ENCODE measurements around the gene CCDC63.
"Not testable (repeated sequence)": the region's sequence is repeated elsewhere in the genome, so short reads cannot be mapped to it uniquely, and the experiment has no call there.

CCDC63 gene

DNA sequence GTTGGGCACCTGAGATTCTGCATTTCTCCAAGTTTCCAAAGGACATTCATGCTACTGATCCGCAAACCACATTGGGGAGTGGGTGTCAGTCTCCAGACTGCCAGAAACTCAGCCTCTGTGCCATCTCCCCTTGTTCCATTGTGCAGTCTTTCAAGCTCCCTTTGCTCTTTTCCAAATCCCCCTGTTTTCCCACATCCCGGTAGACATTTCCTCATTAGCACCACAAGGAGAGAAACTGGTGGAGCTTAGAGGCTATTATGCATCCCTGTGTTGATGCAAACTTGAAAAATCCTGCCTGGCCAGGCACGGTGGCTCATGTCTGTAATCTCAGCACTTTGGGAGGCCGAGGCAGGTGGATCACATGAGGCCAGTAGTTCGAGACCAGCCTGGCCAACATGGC is 10.7 kb downstream of the CCDC63 start:
- H3K4me3 ChIP-seq (ENCODE audit: low read depth, low read length): no peak overlapping the region
- in situ Hi-C loops (cut with HindIII; ENCODE audit: low sequenced_read_pairs): no loop called here
- TF ChIP-seq, protein P1, sequence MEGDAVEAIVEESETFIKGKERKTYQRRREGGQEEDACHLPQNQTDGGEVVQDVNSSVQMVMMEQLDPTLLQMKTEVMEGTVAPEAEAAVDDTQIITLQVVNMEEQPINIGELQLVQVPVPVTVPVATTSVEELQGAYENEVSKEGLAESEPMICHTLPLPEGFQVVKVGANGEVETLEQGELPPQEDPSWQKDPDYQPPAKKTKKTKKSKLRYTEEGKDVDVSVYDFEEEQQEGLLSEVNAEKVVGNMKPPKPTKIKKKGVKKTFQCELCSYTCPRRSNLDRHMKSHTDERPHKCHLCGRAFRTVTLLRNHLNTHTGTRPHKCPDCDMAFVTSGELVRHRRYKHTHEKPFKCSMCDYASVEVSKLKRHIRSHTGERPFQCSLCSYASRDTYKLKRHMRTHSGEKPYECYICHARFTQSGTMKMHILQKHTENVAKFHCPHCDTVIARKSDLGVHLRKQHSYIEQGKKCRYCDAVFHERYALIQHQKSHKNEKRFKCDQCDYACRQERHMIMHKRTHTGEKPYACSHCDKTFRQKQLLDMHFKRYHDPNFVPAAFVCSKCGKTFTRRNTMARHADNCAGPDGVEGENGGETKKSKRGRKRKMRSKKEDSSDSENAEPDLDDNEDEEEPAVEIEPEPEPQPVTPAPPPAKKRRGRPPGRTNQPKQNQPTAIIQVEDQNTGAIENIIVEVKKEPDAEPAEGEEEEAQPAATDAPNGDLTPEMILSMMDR (IDR thresholded peaks at IDR 0.05; ENCODE audit: low read depth, low read length, missing control alignments): no peak
- DNase-seq (ENCODE audit: low read depth): no peak

DNA sequence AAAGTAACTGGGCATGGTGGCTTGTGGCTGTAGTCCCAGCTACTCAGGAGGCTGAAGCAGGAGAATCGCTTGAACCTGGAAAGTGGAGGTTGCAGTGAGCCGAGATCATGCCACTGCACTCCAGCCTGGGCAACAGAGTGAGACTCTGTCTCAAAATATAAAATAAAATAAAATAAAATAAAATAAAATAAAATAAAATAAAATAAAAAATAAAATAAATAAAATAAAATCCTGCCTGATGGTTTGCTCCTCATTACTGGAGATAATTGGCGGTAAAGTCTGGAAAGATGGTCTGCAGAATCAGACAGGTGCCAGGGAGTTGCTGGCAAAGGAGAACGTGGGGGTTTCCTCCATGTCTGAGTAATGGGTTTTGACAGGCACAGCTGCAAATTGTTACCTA is 11.2 kb downstream of the CCDC63 start:
- H3K4me3 ChIP-seq (ENCODE audit: low read depth, low read length); DNase-seq (ENCODE audit: low read depth); in situ Hi-C loops (cut with HindIII; ENCODE audit: low sequenced_read_pairs): not testable (repeated sequence)

DNA sequence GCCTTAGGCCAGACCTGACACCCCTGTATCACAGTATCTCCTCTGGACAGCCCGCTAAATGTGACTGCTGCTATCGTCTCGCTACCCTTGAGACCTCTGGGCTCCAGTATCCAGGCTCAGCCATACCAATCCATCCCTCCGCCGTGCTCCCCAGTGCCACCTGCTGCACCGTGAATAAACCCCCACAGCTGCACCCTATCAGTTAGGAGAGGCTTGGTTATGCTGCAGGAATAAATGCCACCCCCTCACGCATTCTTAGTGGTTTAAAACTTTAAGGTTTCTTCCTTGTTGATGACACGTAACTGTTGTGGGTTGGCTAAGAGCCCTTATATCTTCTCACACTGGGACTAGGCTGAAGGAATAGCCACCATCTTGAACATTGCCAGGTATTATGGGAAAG is 12.1 kb downstream of the CCDC63 start:
- TF ChIP-seq, protein P1 (IDR thresholded peaks at IDR 0.05; ENCODE audit: low read depth, low read length, missing control alignments): no peak
- no peak overlapping the region for H3K4me3 ChIP-seq (ENCODE audit: low read depth, low read length)
- DNase-seq (ENCODE audit: low read depth): no peak
- in situ Hi-C loops (cut with HindIII; ENCODE audit: low sequenced_read_pairs): no loop called here

DNA sequence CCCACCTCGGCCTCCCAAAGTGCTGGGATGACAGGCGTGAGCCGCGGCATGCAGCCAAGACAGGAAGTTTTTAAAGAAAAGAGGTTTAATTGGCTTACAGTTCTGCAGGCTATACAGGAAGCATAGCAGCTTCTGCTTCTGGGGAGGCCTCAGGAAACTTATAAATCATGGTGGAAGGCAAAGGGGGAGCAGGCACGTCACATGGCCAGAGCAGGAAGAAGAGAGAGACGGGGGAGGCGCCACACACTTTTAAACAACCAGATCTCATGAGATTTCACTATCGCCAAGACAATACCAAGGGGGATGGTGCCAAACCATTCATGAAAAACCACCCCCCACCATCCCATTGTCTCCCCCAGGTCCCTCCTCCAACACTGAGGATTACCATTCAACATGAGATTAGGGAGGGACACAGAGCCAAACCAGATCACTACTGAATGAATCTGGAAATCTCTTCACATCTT is 14.1 kb downstream of the CCDC63 start:
- TF ChIP-seq, protein P1 (IDR thresholded peaks at IDR 0.05; ENCODE audit: low read depth, low read length, missing control alignments): no peak
- no peak overlapping the region for H3K4me3 ChIP-seq (ENCODE audit: low read depth, low read length)
- in situ Hi-C loops (cut with HindIII; ENCODE audit: low sequenced_read_pairs): no loop called here
- DNase-seq (ENCODE audit: low read depth): no peak

DNA sequence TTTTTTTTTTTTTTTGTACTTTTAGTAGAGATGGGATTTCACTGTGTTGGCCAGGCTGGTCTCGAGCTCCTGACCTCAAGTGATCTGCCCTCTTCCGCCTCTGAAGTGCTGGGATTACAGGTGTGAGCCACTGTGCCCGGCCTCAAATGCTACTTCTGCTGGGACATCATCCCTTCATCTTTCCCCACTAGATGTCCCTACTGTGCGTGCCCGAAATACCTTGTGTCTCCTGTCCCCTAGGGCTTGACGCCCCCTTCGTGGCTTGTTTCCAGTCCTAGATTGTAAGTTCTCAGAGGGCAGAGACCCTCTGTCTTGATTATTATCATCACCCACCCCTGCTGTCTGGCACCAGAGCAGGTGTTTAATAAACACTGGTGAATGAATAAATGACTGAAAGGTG is 14.9 kb downstream of the CCDC63 start:
- TF ChIP-seq, protein P1 (IDR thresholded peaks at IDR 0.05; ENCODE audit: low read depth, low read length, missing control alignments): no peak
- no peak for DNase-seq (ENCODE audit: low read depth)

DNA sequence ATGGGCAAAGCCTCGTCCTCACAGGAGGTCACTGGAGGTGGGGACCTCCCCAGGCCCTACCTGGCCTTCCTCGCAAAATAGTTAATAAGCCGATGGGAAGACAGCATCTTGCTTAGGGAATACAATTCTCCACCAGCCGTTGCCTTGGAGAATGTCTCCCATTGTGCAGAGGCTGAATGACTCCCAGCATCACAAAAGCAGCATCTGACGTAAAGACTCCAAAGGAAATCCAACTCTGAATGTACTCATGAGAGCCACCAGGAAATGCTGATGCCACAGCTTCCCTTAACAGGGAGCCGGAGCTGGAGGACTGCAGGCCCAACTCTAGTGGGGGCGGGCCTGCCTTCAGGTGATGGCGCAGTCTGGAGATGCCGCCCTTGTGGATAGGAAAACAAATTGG is 15.5 kb downstream of the CCDC63 start:
- in situ Hi-C loops (cut with HindIII; ENCODE audit: low sequenced_read_pairs): no loop called here
- TF ChIP-seq, protein P1 (IDR thresholded peaks at IDR 0.05; ENCODE audit: low read depth, low read length, missing control alignments): no peak
- no peak for DNase-seq (ENCODE audit: low read depth)
- no peak overlapping the region for H3K4me3 ChIP-seq (ENCODE audit: low read depth, low read length)

More for the DNA sequence above, 14.9 kb downstream of the CCDC63 start:
- H3K4me3 ChIP-seq (ENCODE audit: low read depth, low read length): no peak overlapping the region
- in situ Hi-C loops (cut with HindIII; ENCODE audit: low sequenced_read_pairs): no loop called here

DNA sequence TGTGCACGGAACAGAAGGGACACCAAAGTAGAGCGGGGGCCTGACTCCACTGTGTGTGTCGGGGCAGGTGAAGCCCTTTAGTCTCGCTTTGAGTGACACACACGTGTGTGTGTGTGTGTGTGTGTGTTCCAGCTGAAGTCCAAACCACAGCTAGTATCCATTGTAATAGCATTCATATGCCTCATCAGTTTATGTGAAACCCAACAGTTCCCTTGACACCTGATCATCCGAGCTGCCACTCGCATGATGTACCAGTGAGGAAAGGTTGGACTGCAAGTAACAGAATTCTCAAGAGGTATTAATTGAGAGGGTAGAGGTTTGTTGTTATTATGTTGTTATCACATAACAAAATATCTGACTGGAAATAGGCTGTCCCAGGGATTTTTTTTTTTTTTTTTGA is 16.4 kb downstream of the CCDC63 start:
- TF ChIP-seq, protein P1 (IDR thresholded peaks at IDR 0.05; ENCODE audit: low read depth, low read length, missing control alignments): no peak
- in situ Hi-C loops (cut with HindIII; ENCODE audit: low sequenced_read_pairs): no loop called here
- no peak for DNase-seq (ENCODE audit: low read depth)
- no peak overlapping the region for H3K4me3 ChIP-seq (ENCODE audit: low read depth, low read length)
